Natural killer cell (primary cell): ENCODE results near the gene SLC30A1. TPM values are rescaled to one million over a fixed set of nuclear protein-coding genes. Genes with fewer than 3 reads are reported as not detected.

Experiments
- ATAC-seq, 3 donors: fragments of 150-1000 bp in 2 of 3; fragments of 200-7000 bp in 1 of 3; cut with Tn5 transposase; 1 replicate in 1 of 3; 2 replicates in 2 of 3; pipeline ENCODE4 v1.10.0; 2021; ENCODE audit warnings: mild to moderate bottlenecking in 2 of 3, moderate library complexity in 2 of 3
- DNase-seq, 2 donors: peaks; one replicate each; pipeline versions ENCODE4 v3.0.0 to v3.0.0-alpha.2; 2013 to 2021; ENCODE audit warnings: mixed read lengths in 1 of 2
- H3K27ac ChIP-seq: one replicate; pipeline ENCODE4 v1.5.1; 2013; ENCODE audit warnings: mild to moderate bottlenecking, low read length
- H3K27me3 ChIP-seq: one replicate; pipeline ENCODE4 v1.6.1; 2013; ENCODE audit warnings: low read length; ENCODE audit not compliant: control insufficient read depth, insufficient read depth
- H3K36me3 ChIP-seq: one replicate; pipeline ENCODE4 v1.6.1; 2013; ENCODE audit warnings: low read length; ENCODE audit not compliant: control insufficient read depth, insufficient read depth
- H3K4me1 ChIP-seq: one replicate; pipeline ENCODE4 v1.6.1; 2013; ENCODE audit warnings: low read length; ENCODE audit not compliant: control insufficient read depth, insufficient read depth
- H3K4me3 ChIP-seq: one replicate; pipeline ENCODE4 v1.5.1; 2013; ENCODE audit warnings: low read length
- H3K9me3 ChIP-seq: one replicate; pipeline ENCODE4 v1.6.1; 2013; ENCODE audit warnings: low read length; ENCODE audit not compliant: control insufficient read depth, insufficient read depth
- H3K27ac Mint-ChIP-seq, 2 donors: one replicate each; pipeline ENCODE4 v1.8.0; 2022; ENCODE audit warnings: mild to moderate bottlenecking in 2 of 2, mixed read lengths in 2 of 2, moderate library complexity in 1 of 2
- H3K27me3 Mint-ChIP-seq, 2 donors: one replicate each; pipeline ENCODE4 v1.8.0; 2022; ENCODE audit warnings: low read depth in 2 of 2, mixed read lengths in 2 of 2
- H3K36me3 Mint-ChIP-seq: one replicate; pipeline ENCODE4 v1.8.0; 2022; ENCODE audit warnings: mixed read lengths
- H3K4me1 Mint-ChIP-seq, 2 donors: one replicate each; pipeline ENCODE4 v1.8.0; 2022; ENCODE audit warnings: mixed read lengths in 2 of 2
- H3K4me3 Mint-ChIP-seq: one replicate; pipeline ENCODE4 v1.8.0; 2022; ENCODE audit warnings: mild to moderate bottlenecking, moderate library complexity, mixed read lengths
- H3K9me3 Mint-ChIP-seq, 2 donors: one replicate each; pipeline ENCODE4 v1.8.0; 2022; ENCODE audit warnings: mixed read lengths in 2 of 2
- CTCF ChIP-seq: fragments of 200-600 bp; IDR thresholded peaks from one replicate; pipeline ENCODE4 v1.8.0; 2022; ENCODE audit warnings: antibody characterized with exemption
- WGBS: methylation state at CpG from one replicate; pipeline ENCODE4 v1.1.7; 2013; ENCODE audit warnings: missing lambda C conversion rate; ENCODE audit not compliant: insufficient coverage; 5-methylcytosine and 5-hydroxymethylcytosine counted together
- intact Hi-C: fragments of 100-400 bp; cut with micrococcal nuclease; formaldehyde crosslinking; loops from one replicate; pipeline ENCODE4 v1.14.2; 2022
- total RNA-seq, 4 donors: library from RNA; stranded (reverse); fragments of 120-200 nt in 1 of 4; gene quantifications; one replicate each; pipeline versions ENCODE4 v1.2.3 to v1.2.4, GENCODE V29; 2013 to 2022

Gene SLC30A1
- total RNA-seq, 3 donors from 2014 or later (not counting 1 experiment from before 2014, with no cell fraction given), result 8.4 to 16.0 (median 12.1) TPM

GRCh38 chr1:211625040-211625439 is 46.1 kb upstream of the SLC30A1 start:
- intact Hi-C loops, result loop anchor here (1.0 kb wide), 2 partner anchors 48 to 302 kb away; no protein-coding TSS in a partner anchor
- Histone ChIP-seq H3K9me3 (no peaks in the 10 kb centered on the region), H3K4me1 (no peaks in the 10 kb centered on the region), H3K27ac (no peak overlapping the region), H3K4me3 (no peak overlapping the region), H3K36me3 (no peaks in the 10 kb centered on the region), H3K27me3 (no peaks in the 10 kb centered on the region)
- Mint-ChIP-seq H3K4me1 (no peaks in the 10 kb centered on the region), H3K4me3 (no peak overlapping the region), H3K36me3 (no peaks in the 10 kb centered on the region), H3K27ac (no peak overlapping the region), H3K9me3 (no peaks in the 10 kb centered on the region), H3K27me3 (peaks cover under 1 to 6% of the 10 kb centered on the region in 2 donors)
- peak; percentile 38 for TF ChIP-seq CTCF
- WGBS, result 25% methylated on average over 1 of the region's 2 CpGs
- DNase-seq (peak in 1 of 2 donors; percentile 69), ATAC-seq (peak; percentile 74 to 98 (median 94))

- 33% methylated on average over 1 of the region's 3 CpGs for WGBS
- intact Hi-C loops, result no loop called here
Measured at GRCh38 chr1:211623515-211623914, 44.6 kb upstream of the SLC30A1 start.

GRCh38 chr1:211621447-211622198 is 42.7 kb upstream of the SLC30A1 start:
- H3K27ac ChIP-seq, result no peak overlapping the region
- H3K27me3 ChIP-seq, result no peaks in the 10 kb centered on the region
- Mint-ChIP-seq H3K9me3 (no peaks in the 10 kb centered on the region), H3K36me3 (no peaks in the 10 kb centered on the region), H3K27me3 (peaks cover 0 to 2% of the 10 kb centered on the region in 2 donors), H3K4me3 (no peak overlapping the region), H3K27ac (no peak overlapping the region), H3K4me1 (no peaks in the 10 kb centered on the region)
- DNase-seq (no peak), ATAC-seq (no peak)
- intact Hi-C loops, result no loop called here
- TF ChIP-seq CTCF, result no peak
- WGBS, result 87% methylated on average over 7 of the region's 9 CpGs
- H3K4me1 ChIP-seq, result no peaks in the 10 kb centered on the region
- H3K9me3 ChIP-seq, result no peaks in the 10 kb centered on the region
- H3K36me3 ChIP-seq, result no peaks in the 10 kb centered on the region
- H3K4me3 ChIP-seq, result no peak overlapping the region

More at GRCh38 chr1:211623515-211623914, 44.6 kb upstream of the SLC30A1 start:
- Histone ChIP-seq H3K27me3 (no peaks in the 10 kb centered on the region), H3K4me1 (no peaks in the 10 kb centered on the region), H3K27ac (no peak overlapping the region), H3K36me3 (no peaks in the 10 kb centered on the region), H3K4me3 (no peak overlapping the region), H3K9me3 (no peaks in the 10 kb centered on the region)
- DNase-seq (no peak), ATAC-seq (no peak)
- H3K9me3 Mint-ChIP-seq, result no peaks in the 10 kb centered on the region
- H3K27me3 Mint-ChIP-seq, result peaks cover 0 to 2% of the 10 kb centered on the region in 2 donors
- H3K4me1 Mint-ChIP-seq, result no peaks in the 10 kb centered on the region
- no peak for TF ChIP-seq CTCF
- H3K4me3 Mint-ChIP-seq, result no peak overlapping the region
- no peaks in the 10 kb centered on the region for H3K36me3 Mint-ChIP-seq
- H3K27ac Mint-ChIP-seq, result no peak overlapping the region

GRCh38 chr1:211620097-211620496 is 41.1 kb upstream of the SLC30A1 start:
- H3K4me1 ChIP-seq, result no peaks in the 10 kb centered on the region
- no peak for TF ChIP-seq CTCF
- Mint-ChIP-seq H3K9me3 (no peaks in the 10 kb centered on the region), H3K4me3 (no peak overlapping the region), H3K4me1 (no peaks in the 10 kb centered on the region), H3K36me3 (no peaks in the 10 kb centered on the region), H3K27me3 (peaks cover 0 to 2% of the 10 kb centered on the region in 2 donors), H3K27ac (no peak overlapping the region)
- ATAC-seq (no peak), DNase-seq (no peak)
- intact Hi-C loops, result no loop called here
- 87% methylated on average over 5 of the region's 5 CpGs for WGBS
- no peak overlapping the region for H3K4me3 ChIP-seq
- no peak overlapping the region for H3K27ac ChIP-seq
- no peaks in the 10 kb centered on the region for H3K36me3 ChIP-seq
- no peaks in the 10 kb centered on the region for H3K27me3 ChIP-seq
- no peaks in the 10 kb centered on the region for H3K9me3 ChIP-seq
